ENCODE measurements around the gene ISY1. TPM values are rescaled to one million over a fixed set of nuclear protein-coding genes. Genes with fewer than 3 reads are reported as not detected.
A peak's percentile ranks its signal among the peaks of the same experiment; 100 is the strongest.

The ISY1 gene
- total RNA-seq: 10 to 100 TPM in 1 of 2 donors, 1 to 10 TPM in 1; 9.3 to 12.5 TPM

- peaks cover under 1 to 17% of the 10 kb centered on the region in 2 donors for H3K36me3 ChIP-seq (replicated peaks in 1 of 2; ENCODE audit: insufficient read depth in 1 of 2, low read depth in 2 of 2)
- peak within 1 kb of the TSS; percentile 74 to 87 for H3K4me3 ChIP-seq
- peak; percentile 90 to 94 (median 90) for DNase-seq
- peaks cover 27% of the 10 kb centered on the region for H3K4me1 ChIP-seq
- peak; percentile 95 for ATAC-seq
- H3K27ac ChIP-seq: peak within 1 kb of the TSS; percentile 89 to 97 (median 92)
- intact Hi-C loops (cut with DNase I): no loop called here
- TF ChIP-seq POLR2A (IDR thresholded peaks at IDR 0.05) (peak; percentile 59 to 94 (median 93)), CTCF (IDR thresholded peaks at IDR 0.05) (peak; percentile 36 to 79 (median 68))
- no peaks in the 10 kb centered on the region for H3K27me3 ChIP-seq
- no peaks in the 10 kb centered on the region for H3K9me3 ChIP-seq
- WGBS, 2 donors: 0% methylated on average over 46 to 66 of the region's 67 CpGs
Observed at GRCh38 chr3:129160891-129161859, at the start of gene ISY1. Gene ISY1 (minus strand): TSS chr3:129161063. CDS start chr3:129160975, 88 bp downstream.

- Histone ChIP-seq H3K36me3 (replicated peaks in 1 of 2; ENCODE audit: insufficient read depth in 1 of 2, low read depth in 2 of 2) (no peaks in the 10 kb centered on the region), H3K27me3 (no peaks in the 10 kb centered on the region), H3K9me3 (no peaks in the 10 kb centered on the region), H3K4me3 (no peak overlapping the region), H3K27ac (no peak overlapping the region), H3K4me1 (peaks cover 12% of the 10 kb centered on the region)
- ATAC-seq: no peak
- WGBS, 2 donors: 29 to 40% methylated on average over 4 of the region's 4 CpGs
- intact Hi-C loops (cut with DNase I): no loop called here
- TF ChIP-seq POLR2A (IDR thresholded peaks at IDR 0.05) (no peak), CTCF (IDR thresholded peaks at IDR 0.05) (no peak)
- no peak for DNase-seq
Observed at GRCh38 chr3:129207479-129207878, 46.6 kb upstream of the ISY1 start.

- H3K27me3 ChIP-seq: no peaks in the 10 kb centered on the region
- no peak overlapping the region for H3K27ac ChIP-seq
- 73 to 79% methylated on average over 6 to 8 of the region's 8 CpGs for WGBS, 2 donors
- TF ChIP-seq CTCF (IDR thresholded peaks at IDR 0.05): no peak
- no peak for TF ChIP-seq POLR2A (IDR thresholded peaks at IDR 0.05)
- no peak overlapping the region for H3K4me3 ChIP-seq
- intact Hi-C loops (cut with DNase I): no loop called here
- DNase-seq (no peak), ATAC-seq (no peak)
- no peaks in the 10 kb centered on the region for H3K4me1 ChIP-seq
- no peaks in the 10 kb centered on the region for H3K36me3 ChIP-seq (replicated peaks in 1 of 2; ENCODE audit: insufficient read depth in 1 of 2, low read depth in 2 of 2)
- H3K9me3 ChIP-seq: no peaks in the 10 kb centered on the region
Observed at GRCh38 chr3:129205109-129205832, 44.4 kb upstream of the ISY1 start.

GRCh38 chr3:129204473-129204872 lies 43.6 kb upstream of the ISY1 start:
- DNase-seq: no peak
- intact Hi-C loops (cut with DNase I): no loop called here
- Histone ChIP-seq H3K4me3 (no peak overlapping the region), H3K27ac (no peak overlapping the region), H3K27me3 (no peaks in the 10 kb centered on the region), H3K36me3 (replicated peaks in 1 of 2; ENCODE audit: insufficient read depth in 1 of 2, low read depth in 2 of 2) (no peaks in the 10 kb centered on the region), H3K4me1 (no peaks in the 10 kb centered on the region), H3K9me3 (no peaks in the 10 kb centered on the region)
- WGBS, 2 donors: 87% methylated on average over 2 of the region's 2 CpGs
- ATAC-seq: no peak
- TF ChIP-seq CTCF (IDR thresholded peaks at IDR 0.05) (no peak), POLR2A (IDR thresholded peaks at IDR 0.05) (no peak)
